IgD-negative memory B cell (primary cell): ENCODE measurements around the gene CHD2. TPM values are rescaled to one million over a fixed set of nuclear protein-coding genes. Genes with fewer than 3 reads are reported as not detected.

ENCODE experiments used
- H3K27ac Mint-ChIP-seq, 3 donors: one replicate each; pipeline ENCODE4 v1.8.0; 2020 to 2022; ENCODE audit warnings: mild to moderate bottlenecking in 3 of 3, mixed read lengths in 3 of 3, moderate library complexity in 1 of 3
- H3K27me3 Mint-ChIP-seq: one replicate; pipeline ENCODE4 v1.8.0; 2021; ENCODE audit warnings: mixed read lengths
- H3K36me3 Mint-ChIP-seq: one replicate; pipeline ENCODE4 v1.8.0; 2020; ENCODE audit warnings: mild to moderate bottlenecking, mixed read lengths
- H3K4me1 Mint-ChIP-seq, 3 donors: one replicate each; pipeline ENCODE4 v1.8.0; 2020 to 2022; ENCODE audit warnings: mixed read lengths in 3 of 3, mild to moderate bottlenecking in 1 of 3
- H3K4me3 Mint-ChIP-seq, 4 donors: one replicate each; pipeline ENCODE4 v1.8.0; 2020 to 2022; ENCODE audit warnings: mild to moderate bottlenecking in 4 of 4, mixed read lengths in 4 of 4, moderate library complexity in 3 of 4
- H3K9me3 Mint-ChIP-seq, 3 donors: one replicate each; pipeline ENCODE4 v1.8.0; 2020 to 2021; ENCODE audit warnings: mixed read lengths in 3 of 3, mild to moderate bottlenecking in 1 of 3
- polyA plus RNA-seq: library from polyadenylated mRNA; unstranded; fragments of 300-500 nt; fragmentation: Illumina TruSeq; gene quantifications from one replicate; pipeline ENCODE4 v1.2.3, GENCODE V29; 2021

Gene CHD2
- polyA plus RNA-seq, 1 donor from 2014 or later: 131 TPM

DNA sequence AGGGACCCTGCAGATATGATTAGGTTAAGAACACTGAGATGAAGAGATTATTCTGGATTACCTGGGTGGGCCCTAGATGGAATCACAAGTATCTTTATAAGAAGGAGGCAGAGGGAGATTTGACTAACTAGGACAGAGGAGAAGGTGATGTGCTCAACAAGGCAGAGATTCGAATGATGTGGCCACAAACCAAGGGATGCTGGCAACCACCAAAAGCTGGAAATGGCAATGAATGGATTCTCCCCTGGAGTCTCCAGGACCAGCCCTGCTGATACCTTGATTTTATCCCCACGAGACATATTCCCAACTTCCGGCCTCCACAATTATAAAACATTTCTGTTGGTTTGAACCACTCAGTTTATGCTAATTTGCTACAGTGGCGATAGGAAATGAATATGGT lies 146.0 kb downstream of the CHD2 start:
- Mint-ChIP-seq H3K4me3 (peak overlapping the region in 1 of 4 donors; percentile 15), H3K9me3 (peaks cover 3 to 7% (median 5%) of the 10 kb centered on the region in 3 donors), H3K27ac (no peak overlapping the region), H3K36me3 (no peaks in the 10 kb centered on the region), H3K4me1 (peaks cover 0 to 5% (median 0%) of the 10 kb centered on the region in 3 donors), H3K27me3 (peaks cover 17% of the 10 kb centered on the region)

DNA sequence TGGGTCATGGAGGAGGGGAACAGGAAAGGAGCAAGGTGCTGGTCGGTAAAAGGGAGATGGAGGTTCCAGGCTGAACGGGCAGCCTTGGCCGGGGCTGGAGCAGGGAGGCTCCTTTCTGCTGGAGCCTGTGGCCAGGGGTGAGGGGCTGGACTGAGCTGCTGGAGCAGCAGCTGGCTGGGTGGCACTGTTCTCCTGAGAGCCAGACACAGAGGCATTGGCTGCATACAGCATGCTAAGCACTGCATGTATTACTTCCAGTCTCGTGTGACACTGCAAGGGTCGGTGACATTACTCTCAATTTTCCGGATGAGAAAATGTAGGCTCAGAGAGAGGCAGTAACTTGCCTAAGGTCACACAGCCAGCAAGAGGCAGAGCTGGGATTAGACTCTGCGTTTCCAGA lies 146.6 kb downstream of the CHD2 start:
- H3K4me1 Mint-ChIP-seq: peaks cover 0 to 5% (median 0%) of the 10 kb centered on the region in 3 donors
- H3K27me3 Mint-ChIP-seq: peaks cover 16% of the 10 kb centered on the region
- H3K4me3 Mint-ChIP-seq: peak overlapping the region in 1 of 4 donors; percentile 47
- H3K36me3 Mint-ChIP-seq: no peaks in the 10 kb centered on the region
- H3K9me3 Mint-ChIP-seq: peaks cover 3 to 7% (median 5%) of the 10 kb centered on the region in 3 donors
- H3K27ac Mint-ChIP-seq: no peak overlapping the region

DNA sequence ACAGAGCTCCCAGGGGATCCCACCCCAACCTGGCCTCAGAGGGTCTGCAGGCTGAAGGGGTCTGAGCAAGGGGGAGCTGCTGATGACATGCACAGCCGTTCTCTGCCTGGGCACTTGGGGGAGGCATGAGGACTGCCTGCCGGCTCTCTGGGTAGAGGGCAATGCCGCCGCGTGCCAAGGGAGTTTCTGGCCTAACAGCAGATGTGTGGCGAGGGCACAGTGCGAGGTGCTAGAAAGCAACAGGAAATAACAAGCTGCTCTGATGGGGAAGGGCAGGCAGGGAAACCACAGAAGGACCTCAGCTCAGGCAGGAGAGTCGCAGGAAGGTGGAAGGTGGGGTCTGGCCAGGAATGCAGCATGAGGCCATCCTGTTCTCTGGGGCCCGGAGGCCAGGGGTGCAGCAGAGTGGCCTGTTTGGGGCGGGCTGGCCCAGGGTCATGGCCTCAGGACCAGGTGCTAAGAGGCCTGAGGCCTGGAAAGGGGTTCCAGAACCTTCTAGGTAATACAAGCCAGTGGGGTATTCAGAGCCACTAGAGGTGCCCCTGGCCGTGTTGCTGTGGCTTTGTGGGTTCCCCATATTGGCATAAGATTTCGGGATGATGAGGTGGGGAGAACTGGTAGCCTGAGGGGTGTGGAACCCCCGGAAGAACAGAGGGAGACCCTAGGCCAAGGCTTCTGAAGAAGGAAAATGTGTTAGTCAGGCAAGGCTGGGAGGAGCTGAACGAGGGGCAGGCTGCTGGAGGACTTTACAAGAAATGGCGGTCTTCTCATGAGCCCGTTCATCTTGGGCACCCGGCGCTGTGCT lies 147.7 kb downstream of the CHD2 start:
- H3K27me3 Mint-ChIP-seq: peaks cover 15% of the 10 kb centered on the region
- peak overlapping the region in 2 of 3 donors; percentile 18 to 50 for H3K27ac Mint-ChIP-seq

DNA sequence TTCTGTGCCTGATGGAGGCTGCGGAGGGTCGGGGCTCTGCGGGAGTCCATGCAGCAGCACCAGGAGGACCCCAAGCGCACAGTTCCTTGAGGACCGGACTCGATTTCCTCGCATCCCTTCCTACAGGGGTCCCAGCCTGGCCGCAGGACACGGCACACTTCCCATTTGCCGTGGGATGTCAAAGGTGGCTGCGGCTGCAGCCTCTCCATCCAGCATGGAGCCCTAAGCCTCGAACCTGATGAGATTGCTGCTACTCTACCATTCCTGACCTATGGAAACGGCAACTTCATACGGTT lies 148.2 kb downstream of the CHD2 start:
- Mint-ChIP-seq H3K27ac (no peak overlapping the region), H3K27me3 (peaks cover 13% of the 10 kb centered on the region), H3K4me3 (no peak overlapping the region), H3K36me3 (no peaks in the 10 kb centered on the region), H3K9me3 (peaks cover 3 to 7% (median 5%) of the 10 kb centered on the region in 3 donors), H3K4me1 (peaks cover 0 to 5% (median 0%) of the 10 kb centered on the region in 3 donors)

More for the DNA sequence above, 147.7 kb downstream of the CHD2 start:
- Mint-ChIP-seq H3K4me1 (peaks cover 0 to 5% (median 0%) of the 10 kb centered on the region in 3 donors), H3K4me3 (peak overlapping the region in 1 of 4 donors; percentile 53), H3K36me3 (no peaks in the 10 kb centered on the region), H3K9me3 (peaks cover 3 to 7% (median 5%) of the 10 kb centered on the region in 3 donors)

DNA sequence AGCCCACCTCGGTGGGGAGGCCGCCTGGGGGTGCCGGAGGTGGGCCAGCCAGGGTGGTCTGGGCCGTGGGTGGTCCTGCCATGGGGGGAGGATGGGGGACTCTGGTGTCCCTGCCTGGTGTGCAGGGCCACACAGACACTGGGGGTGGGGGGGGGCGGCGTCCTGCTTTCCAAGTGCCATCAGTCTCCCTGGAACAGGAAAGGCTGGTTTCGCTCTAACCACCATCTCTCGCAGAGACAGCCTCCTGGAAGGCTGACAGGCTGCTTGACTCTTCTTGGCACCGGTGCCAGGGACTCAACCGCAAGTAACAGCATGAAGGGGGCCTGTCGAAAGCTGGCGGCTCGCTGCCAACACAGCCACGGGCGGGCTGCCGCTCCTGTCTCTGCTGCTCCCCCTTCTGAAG lies 148.6 kb downstream of the CHD2 start:
- H3K9me3 Mint-ChIP-seq: peaks cover 3 to 7% (median 5%) of the 10 kb centered on the region in 3 donors
- no peak overlapping the region for H3K27ac Mint-ChIP-seq
- H3K4me3 Mint-ChIP-seq: no peak overlapping the region
- H3K4me1 Mint-ChIP-seq: peaks cover 0 to 5% (median 0%) of the 10 kb centered on the region in 3 donors
- no peaks in the 10 kb centered on the region for H3K36me3 Mint-ChIP-seq
- H3K27me3 Mint-ChIP-seq: peaks cover 15% of the 10 kb centered on the region

DNA sequence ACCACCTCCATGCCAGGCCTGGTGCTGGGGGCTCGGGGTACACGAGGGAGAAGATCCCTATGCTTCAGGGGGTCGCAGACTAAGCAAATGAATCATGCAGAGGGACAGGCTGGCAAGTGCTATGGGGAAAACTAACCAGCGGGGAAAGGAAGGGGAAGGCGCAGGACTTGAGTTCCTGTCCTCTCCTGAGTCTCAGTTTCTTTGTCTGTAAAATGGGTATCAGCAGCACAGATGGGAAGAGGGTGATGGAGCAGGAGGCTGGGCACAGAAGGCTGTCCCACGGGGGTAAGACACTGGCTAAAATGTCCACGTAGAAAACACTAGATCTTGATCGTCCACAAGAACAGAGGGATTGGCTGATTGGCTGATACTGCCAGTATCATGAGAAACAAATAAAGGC lies 149.1 kb downstream of the CHD2 start:
- H3K4me3 Mint-ChIP-seq: peak overlapping the region in 1 of 4 donors; percentile 13
- peaks cover 3 to 7% (median 5%) of the 10 kb centered on the region in 3 donors for H3K9me3 Mint-ChIP-seq
- peaks cover 15% of the 10 kb centered on the region for H3K27me3 Mint-ChIP-seq
- H3K4me1 Mint-ChIP-seq: peaks cover 0 to 5% (median 0%) of the 10 kb centered on the region in 3 donors
- H3K36me3 Mint-ChIP-seq: no peaks in the 10 kb centered on the region
- H3K27ac Mint-ChIP-seq: no peak overlapping the region

DNA sequence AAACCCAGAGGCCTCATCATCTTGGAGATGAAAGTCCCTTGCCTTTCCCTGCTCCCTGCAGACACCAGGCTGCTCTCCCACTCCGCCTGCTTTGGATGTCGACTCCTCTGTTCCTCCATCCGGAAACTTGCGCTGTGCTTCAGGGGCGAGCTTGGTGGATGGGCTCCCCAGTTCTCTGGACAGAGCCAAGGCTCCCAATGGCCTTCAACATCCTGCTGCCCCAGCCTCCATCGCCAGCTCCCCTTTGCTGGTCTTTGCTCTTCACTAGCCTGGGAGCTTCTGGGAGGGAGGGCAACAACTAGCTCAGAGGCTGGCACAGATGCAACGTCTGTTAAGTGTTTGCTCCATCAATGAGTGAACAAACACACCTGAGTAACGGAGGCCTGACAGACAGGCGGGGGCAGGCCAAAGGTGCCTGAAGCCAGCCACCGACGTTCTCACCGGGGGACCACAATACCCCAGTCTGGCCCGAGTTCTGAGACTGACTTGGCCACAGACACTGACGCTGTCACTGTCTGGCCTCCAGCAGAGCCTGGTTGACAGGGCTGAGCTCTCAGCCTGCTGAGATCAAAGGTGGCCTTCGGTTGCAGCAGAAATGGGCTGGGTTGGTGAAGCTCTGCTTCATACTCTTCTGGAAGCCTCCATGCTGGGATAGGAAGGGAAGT lies 149.9 kb downstream of the CHD2 start:
- Mint-ChIP-seq H3K9me3 (peaks cover 3 to 7% (median 5%) of the 10 kb centered on the region in 3 donors), H3K27me3 (peaks cover 15% of the 10 kb centered on the region), H3K36me3 (no peaks in the 10 kb centered on the region), H3K27ac (no peak overlapping the region), H3K4me1 (peaks cover 0 to 5% (median 0%) of the 10 kb centered on the region in 3 donors), H3K4me3 (no peak overlapping the region)

DNA sequence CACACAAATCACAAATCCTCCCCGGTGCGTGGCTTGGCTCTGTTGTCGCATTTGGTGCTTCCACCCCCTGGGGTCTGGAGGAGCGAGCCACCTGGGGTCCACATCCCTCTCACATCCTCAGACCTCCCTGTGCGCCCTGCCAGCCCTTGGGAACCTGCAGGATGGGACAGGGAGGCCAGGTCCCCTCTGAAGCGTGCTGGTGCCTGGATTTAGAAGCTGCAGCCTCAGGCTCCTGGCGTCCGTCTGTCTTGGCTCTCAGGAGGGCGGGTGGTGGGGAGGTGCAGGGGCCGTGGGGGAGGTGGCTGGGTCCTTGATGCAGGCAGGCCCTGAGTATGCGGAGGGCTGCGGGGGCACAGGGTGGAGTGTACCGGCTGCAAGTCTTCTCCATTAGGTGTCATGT lies 150.5 kb downstream of the CHD2 start:
- H3K4me3 Mint-ChIP-seq: no peak overlapping the region
- no peaks in the 10 kb centered on the region for H3K36me3 Mint-ChIP-seq
- H3K9me3 Mint-ChIP-seq: peaks cover 3 to 7% (median 5%) of the 10 kb centered on the region in 3 donors
- no peak overlapping the region for H3K27ac Mint-ChIP-seq
- peaks cover 15% of the 10 kb centered on the region for H3K27me3 Mint-ChIP-seq
- peaks cover 0 to 5% (median 0%) of the 10 kb centered on the region in 3 donors for H3K4me1 Mint-ChIP-seq

DNA sequence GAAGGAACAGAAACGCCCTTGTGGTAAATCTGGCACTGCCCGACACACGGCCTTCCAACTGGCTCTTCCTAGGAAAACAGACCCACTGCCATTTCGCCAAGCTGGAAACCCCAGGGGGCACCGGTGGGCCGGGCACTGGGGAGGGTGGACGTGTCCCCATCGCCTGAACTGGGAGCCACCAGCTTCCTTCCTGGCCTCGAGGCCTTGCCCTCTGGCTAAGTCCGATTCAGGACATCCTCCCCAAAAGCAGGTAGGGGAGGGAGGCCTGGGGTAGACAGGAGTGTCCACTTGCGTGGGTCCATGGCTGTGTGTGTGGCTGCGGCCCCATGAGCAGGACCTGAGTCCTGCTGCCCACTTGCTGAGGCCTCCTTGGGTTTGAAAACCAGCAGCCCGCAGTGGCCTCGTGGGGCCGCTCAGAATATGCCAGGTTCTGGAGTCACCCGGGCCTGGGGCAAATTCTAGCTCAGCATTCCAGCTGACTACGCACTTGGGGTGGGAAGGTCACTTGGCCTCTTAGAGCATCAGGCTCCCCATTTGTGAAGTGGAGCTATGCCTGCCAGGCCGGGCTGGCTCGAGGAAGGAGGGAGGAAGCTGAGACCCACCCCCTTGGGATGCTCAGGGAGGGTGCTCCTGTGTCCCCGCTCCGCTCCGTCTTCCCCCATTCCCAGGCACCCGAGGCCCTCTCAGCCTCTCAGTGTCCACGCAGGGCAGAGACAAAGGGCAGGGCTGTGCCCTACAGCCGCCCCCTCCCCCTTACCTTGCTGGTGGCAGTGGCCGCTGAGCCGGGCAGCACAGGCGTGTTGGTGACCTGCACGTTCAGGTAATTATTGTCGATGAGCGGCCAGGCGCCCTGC lies 151.3 kb downstream of the CHD2 start:
- H3K36me3 Mint-ChIP-seq: no peaks in the 10 kb centered on the region
- no peak overlapping the region for H3K27ac Mint-ChIP-seq
- no peak overlapping the region for H3K4me3 Mint-ChIP-seq
- H3K27me3 Mint-ChIP-seq: peaks cover 14% of the 10 kb centered on the region
- peaks cover 0 to under 1% (median under 1%) of the 10 kb centered on the region in 3 donors for H3K9me3 Mint-ChIP-seq
- H3K4me1 Mint-ChIP-seq: peaks cover 0 to 5% (median 0%) of the 10 kb centered on the region in 3 donors

DNA sequence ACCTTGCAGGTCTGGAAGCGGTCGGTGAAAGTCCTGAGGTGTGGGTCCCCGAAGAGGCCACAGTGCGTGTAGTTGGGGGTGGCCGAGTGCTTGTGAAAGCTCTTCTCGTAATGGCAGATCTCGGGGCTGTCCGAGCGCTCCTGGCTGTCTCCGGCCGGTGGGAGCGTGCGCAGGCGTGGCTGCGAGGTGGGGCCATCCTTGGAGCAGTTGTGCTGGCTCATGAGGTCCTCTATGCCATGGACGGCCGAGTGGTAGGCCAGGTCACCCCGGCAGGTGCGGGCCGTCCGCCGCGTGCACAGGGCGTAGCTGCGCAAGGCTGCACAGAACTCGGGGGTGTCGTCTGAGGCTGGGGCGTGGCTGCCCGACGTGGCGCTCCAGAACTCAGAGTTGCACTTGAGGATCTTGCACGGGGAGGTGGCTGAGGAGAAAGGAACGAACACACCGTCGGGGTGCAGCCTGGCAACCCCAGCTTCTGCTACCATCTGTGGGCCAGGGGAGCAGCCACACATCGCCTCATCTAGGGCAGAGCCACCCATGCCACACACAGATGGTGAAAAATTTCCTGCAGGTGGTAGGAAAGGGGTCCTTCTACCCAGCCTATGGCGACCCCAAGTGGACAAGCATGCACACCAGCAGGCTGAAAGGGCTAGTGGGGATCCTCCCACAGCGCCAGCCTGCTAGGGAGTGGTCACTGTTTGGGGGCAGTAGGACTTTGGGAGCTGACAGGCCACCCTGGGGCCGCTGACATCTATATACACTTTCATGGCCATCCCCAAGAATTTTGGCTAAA lies 152.2 kb downstream of the CHD2 start:
- Mint-ChIP-seq H3K36me3 (no peaks in the 10 kb centered on the region), H3K27ac (no peak overlapping the region), H3K4me1 (peaks cover 0 to 5% (median 0%) of the 10 kb centered on the region in 3 donors), H3K4me3 (no peak overlapping the region), H3K27me3 (peaks cover 13% of the 10 kb centered on the region), H3K9me3 (no peaks in the 10 kb centered on the region)

DNA sequence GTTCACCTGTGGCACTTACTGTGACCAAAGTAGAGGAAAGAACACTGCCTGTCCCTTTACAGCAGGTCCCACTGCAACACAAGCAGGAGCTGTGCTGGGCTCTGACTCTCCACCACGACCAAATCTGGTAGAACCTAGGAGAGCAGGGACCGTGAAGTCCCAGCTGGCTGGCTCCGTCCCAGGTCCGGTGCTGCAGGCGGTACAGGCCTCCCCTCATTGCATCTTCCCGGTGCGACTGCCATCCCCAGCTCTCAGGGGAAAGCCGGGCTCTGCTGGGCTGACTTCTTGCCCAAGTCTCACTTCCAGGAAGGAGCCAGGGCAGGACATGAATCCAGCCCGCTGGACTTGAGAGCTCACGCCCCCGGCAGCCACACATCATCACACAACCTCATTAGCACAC lies 155.1 kb downstream of the CHD2 start:
- H3K4me1 Mint-ChIP-seq: no peaks in the 10 kb centered on the region
- H3K4me3 Mint-ChIP-seq: no peak overlapping the region
- peaks cover 4% of the 10 kb centered on the region for H3K27me3 Mint-ChIP-seq
- H3K27ac Mint-ChIP-seq: no peak overlapping the region
- no peaks in the 10 kb centered on the region for H3K36me3 Mint-ChIP-seq
- no peaks in the 10 kb centered on the region for H3K9me3 Mint-ChIP-seq

DNA sequence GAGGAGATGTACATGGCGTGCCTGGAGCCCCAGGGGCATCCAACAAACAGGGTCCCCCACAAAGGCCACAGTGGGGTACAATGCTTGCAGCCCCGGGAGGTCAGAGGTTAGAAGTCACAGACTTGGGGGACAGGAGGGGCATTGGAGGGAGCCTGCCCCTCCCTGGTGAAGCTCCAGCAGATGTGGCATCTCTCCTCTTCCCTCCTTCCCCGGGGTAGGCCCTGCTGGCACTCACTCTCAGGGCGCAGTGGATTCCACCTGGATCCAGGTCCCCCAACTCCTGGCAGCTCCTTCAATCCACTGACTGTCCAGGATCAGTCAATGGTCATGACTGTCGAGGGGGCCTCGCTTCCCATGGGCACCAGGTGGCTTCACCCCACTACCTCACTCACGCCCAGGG lies 156.7 kb downstream of the CHD2 start:
- H3K27ac Mint-ChIP-seq: no peak overlapping the region
- peaks cover 7% of the 10 kb centered on the region for H3K27me3 Mint-ChIP-seq
- H3K4me1 Mint-ChIP-seq: no peaks in the 10 kb centered on the region
- no peaks in the 10 kb centered on the region for H3K9me3 Mint-ChIP-seq
- no peak overlapping the region for H3K4me3 Mint-ChIP-seq
- H3K36me3 Mint-ChIP-seq: no peaks in the 10 kb centered on the region

DNA sequence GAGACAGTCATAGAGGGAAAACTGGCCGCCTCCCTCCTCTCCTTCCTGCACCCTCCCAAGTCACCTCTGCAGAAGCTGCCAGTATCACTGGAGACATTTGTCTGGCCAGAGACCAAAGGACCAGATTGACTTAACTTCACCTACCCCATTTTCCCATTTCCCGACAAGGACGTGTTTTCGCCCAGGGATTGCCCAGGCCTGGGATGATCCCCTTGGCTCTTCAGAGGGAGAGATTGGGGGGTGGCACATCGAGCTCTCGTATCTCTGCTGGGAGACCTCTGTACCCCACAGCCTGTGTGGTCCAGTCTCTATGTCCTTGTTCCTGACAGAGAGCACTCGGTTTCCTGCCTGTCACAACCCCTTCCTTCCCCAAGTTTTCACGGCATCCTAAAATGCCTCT lies 157.5 kb downstream of the CHD2 start:
- no peaks in the 10 kb centered on the region for H3K36me3 Mint-ChIP-seq
- H3K9me3 Mint-ChIP-seq: no peaks in the 10 kb centered on the region
- H3K27ac Mint-ChIP-seq: no peak overlapping the region
- H3K4me1 Mint-ChIP-seq: no peaks in the 10 kb centered on the region
- peaks cover 7% of the 10 kb centered on the region for H3K27me3 Mint-ChIP-seq
- H3K4me3 Mint-ChIP-seq: no peak overlapping the region

DNA sequence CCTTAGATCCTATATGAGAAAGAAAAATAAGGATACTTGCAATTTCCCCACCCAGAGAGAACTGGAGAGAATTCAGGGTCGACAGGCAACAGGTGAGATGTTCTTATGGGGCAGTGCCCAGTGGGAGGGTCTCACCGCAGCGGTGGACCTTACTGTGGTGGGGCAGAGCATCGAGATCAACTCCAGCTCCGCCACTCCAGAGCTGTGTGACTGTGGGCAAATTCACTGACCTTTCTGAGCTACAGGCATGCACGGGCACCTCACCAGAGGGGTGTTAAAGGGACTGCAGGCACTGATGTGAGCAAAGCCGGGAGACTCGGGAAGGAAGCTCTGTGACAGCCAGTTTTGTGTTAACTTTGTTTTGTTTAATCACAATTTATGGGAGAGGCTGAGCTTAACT lies 158.0 kb downstream of the CHD2 start:
- H3K4me3 Mint-ChIP-seq: no peak overlapping the region

More for the DNA sequence above, 158.0 kb downstream of the CHD2 start:
- Mint-ChIP-seq H3K4me1 (no peaks in the 10 kb centered on the region), H3K27ac (no peak overlapping the region), H3K36me3 (no peaks in the 10 kb centered on the region), H3K27me3 (peaks cover 7% of the 10 kb centered on the region), H3K9me3 (no peaks in the 10 kb centered on the region)
